ENCODE results near the gene NIPA2.

NIPA2 gene

GRCh38 chr15:22869856-22870255 lies 31.4 kb downstream of the NIPA2 start:
- DNase-seq, result no peak
- Histone ChIP-seq H3K36me3 (peaks cover 79% of the 10 kb centered on the region), H3K4me3 (ENCODE audit: low read depth, low read length) (no peak overlapping the region), H3K4me1 (no peaks in the 10 kb centered on the region), H3K27me3 (no peaks in the 10 kb centered on the region), H3K9me3 (no peaks in the 10 kb centered on the region)
- no peak for TF ChIP-seq CTCF (IDR thresholded peaks at IDR 0.05; ENCODE audit: low read depth, low read length)

GRCh38 chr15:22870865-22871264 lies 32.4 kb downstream of the NIPA2 start:
- Histone ChIP-seq H3K4me1 (no peaks in the 10 kb centered on the region), H3K36me3 (peaks cover 71% of the 10 kb centered on the region), H3K4me3 (ENCODE audit: low read depth, low read length) (no peak overlapping the region), H3K27me3 (no peaks in the 10 kb centered on the region), H3K9me3 (no peaks in the 10 kb centered on the region)
- no peak for DNase-seq
- TF ChIP-seq CTCF (IDR thresholded peaks at IDR 0.05; ENCODE audit: low read depth, low read length), result no peak

DNA sequence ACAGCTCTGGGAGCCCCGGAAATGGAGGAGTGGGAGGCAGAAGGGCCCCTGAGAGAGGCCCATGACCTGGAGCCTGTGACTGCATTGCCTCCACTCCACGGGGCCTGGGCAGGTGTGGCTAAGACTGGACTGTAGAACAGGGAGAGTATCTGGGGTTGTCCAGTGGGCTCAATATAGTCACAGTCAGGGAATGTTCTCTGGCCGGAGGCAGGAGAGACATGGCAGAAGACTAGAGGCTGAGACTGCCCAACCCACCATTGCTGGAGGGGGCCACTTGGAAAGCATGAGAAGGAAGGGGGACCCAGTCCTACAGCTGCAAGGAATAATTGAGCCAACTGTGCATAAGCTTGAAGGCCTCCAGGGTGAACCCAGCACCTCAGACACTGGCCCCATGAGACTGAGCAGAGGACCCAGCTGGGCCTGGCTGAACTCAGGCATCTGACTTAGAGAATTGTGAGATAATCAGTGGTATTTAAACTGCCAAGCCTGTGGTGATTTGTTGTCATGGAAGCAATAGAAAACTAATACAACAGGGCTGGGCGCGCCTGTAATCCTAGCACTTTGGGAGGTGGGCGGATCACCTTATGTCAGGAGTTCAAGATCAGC lies 33.1 kb downstream of the NIPA2 start:
- no peak for TF ChIP-seq CTCF (IDR thresholded peaks at IDR 0.05; ENCODE audit: low read depth, low read length)

DNA sequence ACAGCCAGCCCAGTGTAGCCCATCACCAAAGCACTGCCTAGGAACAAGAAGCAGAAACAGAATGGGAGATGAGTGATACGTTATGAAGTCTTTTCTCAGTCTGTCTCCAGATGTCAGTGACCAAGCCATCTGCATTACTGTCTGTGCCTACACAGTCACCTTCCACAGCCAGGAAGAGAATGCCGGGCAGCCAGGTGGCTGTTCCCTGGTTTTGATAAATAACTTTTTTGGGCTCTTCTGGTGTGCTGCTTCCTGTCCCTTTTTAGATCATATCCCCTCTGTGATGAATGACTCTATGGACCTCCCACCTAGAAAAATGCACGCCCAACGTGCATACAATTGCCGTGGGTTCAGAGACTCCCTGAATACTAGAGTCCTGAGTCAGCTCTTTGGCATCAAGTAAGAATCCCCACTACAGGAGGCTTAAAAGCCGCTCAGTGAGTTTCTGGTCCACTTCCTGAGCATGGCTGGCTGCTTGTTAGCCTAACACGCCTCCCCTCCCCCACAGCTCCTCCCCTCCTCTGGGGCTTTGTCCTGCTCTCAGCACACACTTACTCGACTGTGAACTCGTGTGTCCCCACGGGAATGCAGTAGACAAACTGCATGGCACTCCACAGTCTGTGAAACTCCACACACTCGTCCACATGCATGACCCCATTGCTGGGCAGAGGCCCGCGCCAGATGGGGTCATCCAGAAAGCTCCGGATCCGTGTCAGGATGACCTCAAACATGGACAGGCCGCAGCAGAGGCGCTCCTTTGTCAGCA lies 34.7 kb downstream of the NIPA2 start:
- no peak for TF ChIP-seq CTCF (IDR thresholded peaks at IDR 0.05; ENCODE audit: low read depth, low read length)
- H3K27me3 ChIP-seq, result no peaks in the 10 kb centered on the region
- peaks cover 53% of the 10 kb centered on the region for H3K36me3 ChIP-seq
- H3K9me3 ChIP-seq, result no peaks in the 10 kb centered on the region
- no peak for DNase-seq
- H3K4me3 ChIP-seq (ENCODE audit: low read depth, low read length), result no peak overlapping the region
- no peaks in the 10 kb centered on the region; the same call in 1 of the 2 replicates for H3K4me1 ChIP-seq

More for the DNA sequence above, 33.1 kb downstream of the NIPA2 start:
- no peaks in the 10 kb centered on the region for H3K4me1 ChIP-seq
- peaks cover 63% of the 10 kb centered on the region for H3K36me3 ChIP-seq
- H3K9me3 ChIP-seq, result no peaks in the 10 kb centered on the region
- no peaks in the 10 kb centered on the region for H3K27me3 ChIP-seq
- DNase-seq, result no peak
- no peak overlapping the region for H3K4me3 ChIP-seq (ENCODE audit: low read depth, low read length)

DNA sequence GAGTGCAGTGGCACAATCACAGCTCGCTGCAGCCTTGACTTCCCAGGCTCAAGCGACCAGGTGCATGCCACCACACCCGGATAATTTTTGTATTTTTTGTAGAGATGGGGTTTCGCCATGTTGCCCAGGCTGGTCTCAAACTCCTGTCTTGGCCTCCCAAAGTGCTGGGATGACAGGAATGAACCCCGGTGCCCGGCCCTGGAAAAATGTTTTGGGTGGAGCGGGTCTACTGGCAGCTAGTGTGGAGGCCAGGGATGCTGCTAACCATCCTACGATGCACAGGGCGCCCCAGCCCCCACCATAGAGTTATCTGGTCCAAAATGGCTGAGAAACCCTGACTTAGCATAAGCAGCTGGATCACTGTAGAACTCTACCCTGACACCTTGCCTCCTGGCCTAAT lies 35.4 kb downstream of the NIPA2 start:
- DNase-seq, result no peak
- no peaks in the 10 kb centered on the region for H3K27me3 ChIP-seq
- peaks cover 49% of the 10 kb centered on the region for H3K36me3 ChIP-seq
- TF ChIP-seq CTCF (IDR thresholded peaks at IDR 0.05; ENCODE audit: low read depth, low read length), result no peak
- H3K9me3 ChIP-seq, result no peaks in the 10 kb centered on the region
- no peak overlapping the region for H3K4me3 ChIP-seq (ENCODE audit: low read depth, low read length)
- no peaks in the 10 kb centered on the region; the same call in 1 of the 2 replicates for H3K4me1 ChIP-seq

GRCh38 chr15:22874256-22874655 lies 35.8 kb downstream of the NIPA2 start:
- Histone ChIP-seq H3K4me3 (ENCODE audit: low read depth, low read length) (no peak overlapping the region), H3K9me3 (no peaks in the 10 kb centered on the region), H3K27me3 (no peaks in the 10 kb centered on the region), H3K4me1 (no peaks in the 10 kb centered on the region; the same call in 1 of the 2 replicates), H3K36me3 (peaks cover 45% of the 10 kb centered on the region)
- no peak for TF ChIP-seq CTCF (IDR thresholded peaks at IDR 0.05; ENCODE audit: low read depth, low read length)
- no peak for DNase-seq
